Fibroblast of lung (primary cell): Measurements from ENCODE around the gene LYPD1. TPM values are rescaled to one million over a fixed set of nuclear protein-coding genes. Genes with fewer than 3 reads are reported as not detected.

Source experiments
- DNase-seq, 2 donors: peaks; one replicate each; pipeline versions ENCODE4 v3.0.0 to v3.0.0-alpha.2; 2010; ENCODE audit warnings: low read depth in 2 of 2
- H2AFZ ChIP-seq: 2 replicates; pipeline ENCODE4 v1.5.1; 2012; ENCODE audit warnings: low read length, control low read depth, inconsistent platforms
- H3K27ac ChIP-seq: 2 replicates; pipeline ENCODE4 v1.5.1; 2011; ENCODE audit warnings: low read length, control low read depth; ENCODE audit not compliant: insufficient read depth
- H3K27me3 ChIP-seq: 2 replicates; pipeline ENCODE4 v1.5.1; 2011; ENCODE audit warnings: mild to moderate bottlenecking, low read length; ENCODE audit not compliant: control insufficient read depth, insufficient read depth
- H3K36me3 ChIP-seq: 2 replicates; pipeline ENCODE4 v1.5.1; 2011; ENCODE audit warnings: low read length; ENCODE audit not compliant: control insufficient read depth, insufficient read depth
- H3K4me1 ChIP-seq: 2 replicates; pipeline ENCODE4 v1.5.1; 2011; ENCODE audit warnings: low read length; ENCODE audit not compliant: control insufficient read depth, insufficient read depth; ENCODE audit errors: extremely low read depth
- H3K4me2 ChIP-seq: 2 replicates; pipeline ENCODE4 v1.5.1; 2011; ENCODE audit warnings: low read length, control low read depth; ENCODE audit not compliant: insufficient read depth; ENCODE audit errors: extremely low read depth
- H3K4me3 ChIP-seq, 4 experiments: fragments of 200-600 bp in 1 of 4; sonication (generic) in 1 of 4; replicated peaks in 1 of 4; 2 replicates each; pipeline ENCODE4 v1.5.1; 2011 to 2016; ENCODE audit warnings: low read length in 4 of 4, low read depth in 3 of 4, mild to moderate bottlenecking in 3 of 4, control low read depth in 2 of 4, inconsistent platforms in 1 of 4, mixed read lengths in 1 of 4; ENCODE audit not compliant: insufficient read depth in 1 of 4; ENCODE audit errors: control extremely low read depth in 1 of 4
- H3K79me2 ChIP-seq: 2 replicates; pipeline ENCODE4 v1.5.1; 2012; ENCODE audit warnings: mild to moderate bottlenecking, low read length, inconsistent platforms; ENCODE audit not compliant: control insufficient read depth, insufficient read depth
- H3K9ac ChIP-seq: 2 replicates; pipeline ENCODE4 v1.5.1; 2011; ENCODE audit warnings: mild to moderate bottlenecking, low read length, control low read depth; ENCODE audit not compliant: insufficient read depth
- H3K9me3 ChIP-seq: 2 replicates; pipeline ENCODE4 v1.5.1; 2012; ENCODE audit warnings: low read depth, low read length; ENCODE audit not compliant: control insufficient read depth, insufficient read depth
- H4K20me1 ChIP-seq: 2 replicates; pipeline ENCODE4 v1.5.1; 2011; ENCODE audit warnings: low read length; ENCODE audit not compliant: control insufficient read depth, insufficient read depth; ENCODE audit errors: extremely low read depth
- EZH2 ChIP-seq: IDR thresholded peaks from 2 replicates; pipeline ENCODE4 v1.5.1; 2012; ENCODE audit warnings: low read length, control low read depth, mild to moderate bottlenecking; ENCODE audit errors: missing control alignments
- polyA plus RNA-seq, 2 donors: library from polyadenylated mRNA; depleted of rRNA in 1 of 2; stranded (reverse) in 1 of 2; unstranded in 1 of 2; fragments of >200 nt; gene quantifications; 2 replicates each; pipeline ENCODE4 v1.2.1, GENCODE V29; 2011 to 2012; ENCODE audit warnings: missing spikeins in 1 of 2
- total RNA-seq: library from RNA; depleted of rRNA; stranded (reverse); fragments of >200 nt; gene quantifications from 2 replicates; pipeline ENCODE4 v1.2.1, GENCODE V29; 2014
- TF ChIP-seq, protein P1 (sequence below), 2 donors: IDR thresholded peaks in 1 of 2; conservative IDR thresholded peaks in 1 of 2; 1 replicate in 1 of 2; 2 replicates in 1 of 2; pipeline ENCODE4 v1.5.1; 2011 to 2012; ENCODE audit warnings: low read length in 2 of 2, control low read depth in 1 of 2, inconsistent platforms in 1 of 2, low read depth in 1 of 2, mild to moderate bottlenecking in 1 of 2

Gene LYPD1
- total and polyA plus RNA-seq, 2 donors (not counting 1 experiment from before 2014, with no cell fraction given): 0.17 to 4.3 TPM

DNA sequence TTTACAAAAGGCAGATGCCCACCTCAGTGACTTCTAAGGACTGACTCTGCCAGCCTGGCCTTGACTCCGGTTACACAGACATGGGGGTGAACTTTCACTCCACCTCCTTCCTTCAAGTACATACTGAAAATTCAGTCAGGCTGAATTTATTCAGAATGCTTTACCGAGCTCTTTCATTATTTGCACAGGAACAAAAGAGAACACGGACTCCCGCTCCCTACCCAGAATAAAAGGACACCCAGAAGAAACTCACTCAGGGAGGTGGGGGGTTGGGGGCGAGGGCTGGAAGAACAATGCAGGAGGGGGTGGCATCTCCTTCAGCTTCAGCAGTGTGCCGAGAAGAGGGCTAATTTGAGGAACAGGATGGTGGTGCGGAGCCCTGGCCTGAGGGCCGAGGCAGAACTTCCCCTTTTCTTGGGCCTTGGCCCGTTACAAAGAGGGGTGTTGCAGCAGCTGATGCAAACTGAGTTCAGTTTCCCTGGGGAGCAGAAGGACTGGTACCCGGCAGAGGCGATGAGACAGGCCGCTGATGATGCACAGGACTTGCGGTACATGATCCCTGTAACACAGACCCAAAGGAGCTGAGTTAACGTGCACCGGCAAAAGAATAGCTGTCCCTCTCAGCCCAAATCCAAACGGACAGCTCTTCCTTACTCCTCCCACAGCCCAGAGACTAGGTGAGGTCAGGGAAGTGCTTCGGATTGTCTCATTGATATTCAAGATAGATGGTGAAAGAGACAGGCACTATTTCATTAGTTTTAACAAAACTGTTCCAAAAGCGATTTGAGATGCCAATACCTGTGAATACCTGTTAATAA, 24.1 kb downstream of the LYPD1 start:
- Histone ChIP-seq H3K36me3 (no peaks in the 10 kb centered on the region), H3K27me3 (no peaks in the 10 kb centered on the region), H2AFZ (no peak overlapping the region), H3K79me2 (no peaks in the 10 kb centered on the region), H3K9ac (no peak overlapping the region), H3K4me1 (no peaks in the 10 kb centered on the region), H4K20me1 (no peaks in the 10 kb centered on the region), H3K4me2 (no peak overlapping the region), H3K27ac (no peak overlapping the region), H3K4me3 (no peak overlapping the region), H3K9me3 (no peaks in the 10 kb centered on the region)
- TF ChIP-seq, protein P1, sequence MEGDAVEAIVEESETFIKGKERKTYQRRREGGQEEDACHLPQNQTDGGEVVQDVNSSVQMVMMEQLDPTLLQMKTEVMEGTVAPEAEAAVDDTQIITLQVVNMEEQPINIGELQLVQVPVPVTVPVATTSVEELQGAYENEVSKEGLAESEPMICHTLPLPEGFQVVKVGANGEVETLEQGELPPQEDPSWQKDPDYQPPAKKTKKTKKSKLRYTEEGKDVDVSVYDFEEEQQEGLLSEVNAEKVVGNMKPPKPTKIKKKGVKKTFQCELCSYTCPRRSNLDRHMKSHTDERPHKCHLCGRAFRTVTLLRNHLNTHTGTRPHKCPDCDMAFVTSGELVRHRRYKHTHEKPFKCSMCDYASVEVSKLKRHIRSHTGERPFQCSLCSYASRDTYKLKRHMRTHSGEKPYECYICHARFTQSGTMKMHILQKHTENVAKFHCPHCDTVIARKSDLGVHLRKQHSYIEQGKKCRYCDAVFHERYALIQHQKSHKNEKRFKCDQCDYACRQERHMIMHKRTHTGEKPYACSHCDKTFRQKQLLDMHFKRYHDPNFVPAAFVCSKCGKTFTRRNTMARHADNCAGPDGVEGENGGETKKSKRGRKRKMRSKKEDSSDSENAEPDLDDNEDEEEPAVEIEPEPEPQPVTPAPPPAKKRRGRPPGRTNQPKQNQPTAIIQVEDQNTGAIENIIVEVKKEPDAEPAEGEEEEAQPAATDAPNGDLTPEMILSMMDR (conservative IDR thresholded peaks at IDR 0.05 in 1 of 2, IDR thresholded peaks at IDR 0.05 in 1 of 2; ENCODE audit: low read depth in 1 of 2, low read length in 2 of 2): no peak
- TF ChIP-seq EZH2: no peak
- no peak for DNase-seq

DNA sequence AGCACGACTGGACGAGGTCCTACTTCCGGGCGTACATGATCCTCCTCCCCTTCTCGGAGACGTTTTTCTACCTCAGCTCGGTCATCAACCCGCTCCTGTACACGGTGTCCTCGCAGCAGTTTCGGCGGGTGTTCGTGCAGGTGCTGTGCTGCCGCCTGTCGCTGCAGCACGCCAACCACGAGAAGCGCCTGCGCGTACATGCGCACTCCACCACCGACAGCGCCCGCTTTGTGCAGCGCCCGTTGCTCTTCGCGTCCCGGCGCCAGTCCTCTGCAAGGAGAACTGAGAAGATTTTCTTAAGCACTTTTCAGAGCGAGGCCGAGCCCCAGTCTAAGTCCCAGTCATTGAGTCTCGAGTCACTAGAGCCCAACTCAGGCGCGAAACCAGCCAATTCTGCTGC, 24.8 kb downstream of the LYPD1 start:
- no peaks in the 10 kb centered on the region for H4K20me1 ChIP-seq
- H3K9me3 ChIP-seq: no peaks in the 10 kb centered on the region
- H2AFZ ChIP-seq: no peak overlapping the region
- no peak overlapping the region for H3K4me2 ChIP-seq
- no peak overlapping the region for H3K9ac ChIP-seq
- H3K27ac ChIP-seq: no peak overlapping the region
- no peaks in the 10 kb centered on the region for H3K27me3 ChIP-seq
- no peaks in the 10 kb centered on the region for H3K79me2 ChIP-seq
- no peaks in the 10 kb centered on the region for H3K36me3 ChIP-seq
- H3K4me1 ChIP-seq: no peaks in the 10 kb centered on the region
- no peak overlapping the region for H3K4me3 ChIP-seq
- TF ChIP-seq, protein P1 (conservative IDR thresholded peaks at IDR 0.05 in 1 of 2, IDR thresholded peaks at IDR 0.05 in 1 of 2; ENCODE audit: low read depth in 1 of 2, low read length in 2 of 2): no peak
- no peak for TF ChIP-seq EZH2
- DNase-seq: no peak

GRCh38 chr2:132642415-132642814, 27.6 kb downstream of the LYPD1 start:
- Histone ChIP-seq H3K9ac (no peak overlapping the region), H3K4me2 (no peak overlapping the region), H3K36me3 (no peaks in the 10 kb centered on the region), H4K20me1 (no peaks in the 10 kb centered on the region), H3K27ac (no peak overlapping the region), H2AFZ (no peak overlapping the region), H3K27me3 (no peaks in the 10 kb centered on the region), H3K4me3 (no peak overlapping the region), H3K9me3 (no peaks in the 10 kb centered on the region), H3K79me2 (no peaks in the 10 kb centered on the region), H3K4me1 (no peaks in the 10 kb centered on the region)
- TF ChIP-seq, protein P1 (conservative IDR thresholded peaks at IDR 0.05 in 1 of 2, IDR thresholded peaks at IDR 0.05 in 1 of 2; ENCODE audit: low read depth in 1 of 2, low read length in 2 of 2): no peak
- TF ChIP-seq EZH2: no peak
- DNase-seq: no peak
